NCI-H748 (cell line): Measurements from ENCODE around the gene C14orf119.

Experiments used
- DNase-seq: peaks from one replicate; lab custom pipeline; 2025; ENCODE audit not compliant: unreplicated experiment; lab: John Stamatoyannopoulos, UW

C14orf119 gene

DNA sequence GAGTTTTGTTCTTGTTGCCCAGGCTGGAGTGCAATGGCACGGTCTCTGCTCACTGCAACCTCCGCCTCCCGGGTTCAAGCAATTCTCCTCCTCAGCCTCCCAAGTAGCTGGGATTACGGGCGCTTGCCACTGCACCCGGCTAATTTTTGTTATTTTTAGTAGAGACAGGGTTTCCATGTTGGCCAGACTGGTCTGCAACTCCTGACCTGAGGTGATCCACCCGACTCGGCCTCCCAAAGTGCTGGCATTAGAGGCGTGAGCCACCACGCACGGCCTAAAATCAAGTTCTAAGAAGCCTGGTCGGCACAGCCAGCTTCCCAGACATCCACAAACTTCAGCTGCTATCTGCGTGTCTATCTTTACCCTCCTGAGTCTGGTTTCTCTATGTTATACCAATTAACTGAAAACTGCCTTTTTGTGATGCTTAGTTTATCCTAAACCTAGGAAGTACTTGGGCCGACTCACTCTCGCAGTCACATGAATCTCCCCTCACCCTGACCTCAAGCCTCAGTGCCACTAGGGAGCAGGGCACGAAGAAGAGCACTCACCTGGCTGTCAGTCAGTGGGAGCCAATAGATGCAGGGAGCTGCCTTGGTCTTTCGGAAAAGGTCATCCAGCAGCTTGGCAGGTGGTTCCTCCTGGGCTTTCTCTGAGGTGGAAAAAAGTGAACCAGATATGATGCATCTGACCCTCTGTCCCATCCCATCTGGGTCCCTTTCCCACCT is 34.6 kb upstream of the C14orf119 start:
- DNase-seq, result no peak

DNA sequence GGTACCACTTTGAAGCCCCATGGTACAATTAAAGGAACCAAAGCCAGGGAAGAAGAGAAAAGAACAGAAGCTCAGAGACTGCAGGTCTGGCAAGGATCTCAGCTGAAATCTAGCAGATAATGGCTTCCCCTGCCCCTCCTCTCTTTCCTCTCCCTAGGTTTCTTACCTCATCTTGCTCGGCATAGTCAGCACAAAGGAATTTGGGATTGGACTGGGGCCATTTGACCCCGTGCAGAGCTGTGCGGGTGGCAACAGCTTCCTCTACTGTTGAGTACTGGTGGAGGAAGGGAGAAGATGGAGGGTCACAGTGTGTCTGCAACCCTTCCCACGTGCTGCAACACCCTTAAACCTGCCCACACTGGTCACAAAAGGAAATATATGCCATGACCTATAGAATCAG is 33.3 kb upstream of the C14orf119 start:
- DNase-seq, result no peak

DNA sequence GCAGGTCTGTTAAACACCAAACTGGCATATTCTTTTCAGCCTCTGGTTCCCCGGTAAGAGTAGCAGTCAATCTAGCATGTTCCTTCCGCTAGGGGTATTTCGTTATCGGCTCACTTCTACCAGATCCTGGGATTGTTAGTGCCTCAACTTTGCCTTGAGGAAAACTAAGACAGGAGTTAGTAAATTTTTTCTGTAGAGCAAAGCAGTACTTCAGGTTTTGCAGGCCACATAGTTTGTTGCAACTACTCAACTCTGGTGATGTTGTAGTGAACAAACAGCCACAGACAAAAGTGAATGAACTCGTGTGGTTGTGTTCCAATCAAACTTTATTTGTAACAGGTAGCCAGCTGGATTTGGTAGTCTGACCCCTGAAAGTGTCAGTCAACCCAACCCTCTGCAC is 31.7 kb upstream of the C14orf119 start:
- no peak for DNase-seq

DNA sequence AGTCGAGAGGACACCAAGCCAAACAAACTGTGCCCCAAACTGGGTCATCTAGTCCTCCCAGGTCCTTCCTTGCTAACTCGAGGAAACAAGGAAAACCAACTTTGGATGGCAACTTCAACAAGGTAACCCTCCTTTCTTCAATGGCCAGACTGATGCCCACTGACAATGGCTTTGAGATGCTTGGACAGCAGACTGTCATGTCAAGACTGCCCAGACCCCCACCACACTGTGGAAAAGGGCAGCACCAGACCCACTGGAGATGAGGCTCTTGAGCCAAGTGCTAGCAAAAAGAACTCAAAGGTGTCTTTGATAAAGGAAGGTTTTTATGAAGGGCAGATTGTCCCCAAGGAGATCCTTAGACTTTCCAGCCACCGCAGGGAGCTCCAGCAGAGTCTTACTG is 28.9 kb upstream of the C14orf119 start:
- DNase-seq, result no peak

DNA sequence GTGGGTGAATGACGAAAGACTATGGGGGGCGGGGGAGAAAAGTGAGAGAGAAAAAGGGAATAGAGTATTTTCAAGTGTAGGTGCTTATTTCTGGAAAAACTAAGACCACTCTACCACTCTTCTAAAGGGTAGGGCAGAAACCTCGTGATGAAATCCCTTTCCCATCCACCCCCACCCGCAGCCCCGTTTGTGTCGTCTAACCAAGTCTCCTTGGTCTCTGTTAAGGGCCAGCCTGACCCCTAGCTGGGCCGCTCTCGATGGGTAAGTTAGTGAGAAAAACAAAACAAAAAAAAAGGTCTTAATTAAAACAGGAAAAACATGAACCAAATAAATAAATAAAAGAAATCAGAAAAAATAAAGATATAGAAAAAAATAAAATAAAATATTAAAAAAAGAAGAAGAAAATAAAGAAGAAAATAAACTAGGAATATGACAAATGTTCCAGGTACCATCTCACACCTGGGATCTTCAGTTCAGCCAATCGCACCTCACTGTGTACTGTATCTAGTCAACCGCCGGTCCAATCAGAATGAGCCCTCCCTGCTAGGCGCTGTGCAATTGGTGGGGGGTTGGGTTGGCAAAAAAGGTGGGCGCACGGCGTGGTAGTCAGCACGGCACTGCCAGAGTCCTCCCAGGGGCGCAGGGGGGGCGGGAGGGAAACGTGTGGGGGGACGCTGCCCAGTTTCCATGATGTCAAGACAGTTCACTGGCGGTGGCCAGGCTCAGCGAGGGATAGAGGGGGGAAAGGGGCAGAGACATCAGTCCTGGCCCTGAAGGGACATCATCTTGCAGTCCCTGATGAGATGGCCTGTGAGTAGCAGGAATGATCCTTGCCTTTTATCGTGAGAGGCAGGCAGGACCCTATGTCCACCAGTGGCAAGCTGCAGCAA is 28.2 kb upstream of the C14orf119 start:
- DNase-seq, result no peak

DNA sequence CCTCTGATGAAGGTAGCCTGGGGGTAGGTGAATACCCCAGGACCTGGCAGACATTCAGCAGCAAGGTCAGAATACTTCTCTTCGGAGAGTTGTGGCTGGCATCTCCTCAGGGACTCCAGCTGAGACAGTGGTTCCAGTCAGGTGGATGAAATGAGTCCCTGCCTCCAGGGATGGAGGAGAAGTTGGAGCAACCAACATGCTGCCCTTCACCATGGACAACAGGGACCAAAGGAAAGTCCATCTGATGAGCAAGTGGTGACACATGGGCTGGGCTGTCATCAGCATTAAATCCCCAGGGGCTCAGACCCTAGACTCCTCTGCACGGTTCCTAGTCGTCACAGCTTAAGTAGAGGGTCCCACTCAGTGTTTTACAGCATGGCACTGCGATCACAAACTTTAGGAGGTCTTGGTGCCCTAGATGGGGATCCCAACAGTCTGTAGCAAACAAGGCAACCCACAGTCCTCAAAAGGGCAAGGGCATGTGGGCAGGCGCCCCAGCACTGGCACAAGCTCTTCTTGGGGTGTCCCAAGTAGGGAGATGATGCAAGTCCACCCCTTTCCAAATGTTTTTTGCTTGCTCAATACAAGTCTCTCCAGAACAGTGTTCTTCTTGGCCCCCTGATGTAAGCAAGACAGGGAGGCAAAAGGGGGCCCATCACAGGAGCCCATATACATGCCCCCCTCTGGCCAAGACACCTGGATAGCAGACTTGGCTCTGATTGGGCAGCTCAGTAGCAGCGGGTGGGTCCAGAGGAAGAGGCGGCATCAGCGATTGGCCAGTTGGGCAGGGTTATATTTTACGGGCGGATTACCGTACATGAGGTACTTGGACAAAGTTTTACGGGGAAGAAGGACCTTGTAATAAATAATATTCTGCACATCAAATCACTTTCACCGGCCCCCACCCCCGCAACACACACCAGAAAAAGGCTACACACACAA is 27.2 kb upstream of the C14orf119 start:
- DNase-seq, result no peak

DNA sequence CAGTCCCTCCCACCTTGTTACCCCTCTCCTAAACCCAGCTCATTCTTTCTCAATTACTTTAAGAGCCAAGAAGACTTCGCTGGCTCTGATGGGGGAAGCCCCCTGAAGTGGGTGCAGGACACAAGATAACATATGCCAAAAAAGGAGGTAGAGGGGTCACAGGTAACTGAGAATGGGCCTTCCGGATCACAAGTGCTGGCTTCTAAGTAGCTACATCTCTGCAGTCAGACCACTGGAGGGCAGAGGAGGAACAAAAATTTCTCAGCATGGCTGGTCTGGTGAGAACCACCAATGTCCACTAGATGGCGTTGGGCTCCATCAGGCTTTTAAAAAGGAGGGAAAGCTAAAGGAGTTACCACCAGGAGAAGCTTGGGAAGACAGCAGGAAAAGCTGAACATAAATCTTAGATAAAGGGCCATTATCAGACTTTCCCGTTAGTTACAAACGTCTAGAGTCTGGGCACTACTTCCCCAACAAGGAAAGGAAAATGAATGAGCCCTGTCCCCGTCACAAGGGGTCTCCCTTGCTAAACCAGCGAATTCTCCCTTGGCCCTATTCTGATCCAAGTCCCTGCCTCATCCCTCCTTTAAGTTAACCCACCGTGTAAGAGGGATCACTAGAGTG is 26.4 kb upstream of the C14orf119 start:
- DNase-seq, result no peak

DNA sequence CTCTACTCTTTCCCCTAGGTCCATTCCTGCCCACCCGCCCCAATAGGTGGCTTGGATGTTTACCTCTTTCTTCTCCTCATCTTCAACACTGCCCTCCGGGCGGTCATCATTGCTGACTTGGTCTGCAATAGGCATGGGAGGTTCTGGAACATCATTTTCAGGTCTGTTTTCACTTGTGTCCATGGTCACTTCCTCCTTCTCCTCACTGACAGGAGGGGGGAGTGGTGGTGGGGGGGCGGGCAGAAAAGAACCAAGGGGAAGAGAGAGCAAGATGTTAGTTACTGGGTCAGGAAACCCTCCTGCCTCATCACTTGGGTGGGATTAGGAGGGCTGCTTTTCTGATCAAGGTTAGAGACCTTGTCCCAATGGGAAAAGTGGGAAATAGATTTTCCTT is 25.9 kb upstream of the C14orf119 start:
- DNase-seq, result no peak

DNA sequence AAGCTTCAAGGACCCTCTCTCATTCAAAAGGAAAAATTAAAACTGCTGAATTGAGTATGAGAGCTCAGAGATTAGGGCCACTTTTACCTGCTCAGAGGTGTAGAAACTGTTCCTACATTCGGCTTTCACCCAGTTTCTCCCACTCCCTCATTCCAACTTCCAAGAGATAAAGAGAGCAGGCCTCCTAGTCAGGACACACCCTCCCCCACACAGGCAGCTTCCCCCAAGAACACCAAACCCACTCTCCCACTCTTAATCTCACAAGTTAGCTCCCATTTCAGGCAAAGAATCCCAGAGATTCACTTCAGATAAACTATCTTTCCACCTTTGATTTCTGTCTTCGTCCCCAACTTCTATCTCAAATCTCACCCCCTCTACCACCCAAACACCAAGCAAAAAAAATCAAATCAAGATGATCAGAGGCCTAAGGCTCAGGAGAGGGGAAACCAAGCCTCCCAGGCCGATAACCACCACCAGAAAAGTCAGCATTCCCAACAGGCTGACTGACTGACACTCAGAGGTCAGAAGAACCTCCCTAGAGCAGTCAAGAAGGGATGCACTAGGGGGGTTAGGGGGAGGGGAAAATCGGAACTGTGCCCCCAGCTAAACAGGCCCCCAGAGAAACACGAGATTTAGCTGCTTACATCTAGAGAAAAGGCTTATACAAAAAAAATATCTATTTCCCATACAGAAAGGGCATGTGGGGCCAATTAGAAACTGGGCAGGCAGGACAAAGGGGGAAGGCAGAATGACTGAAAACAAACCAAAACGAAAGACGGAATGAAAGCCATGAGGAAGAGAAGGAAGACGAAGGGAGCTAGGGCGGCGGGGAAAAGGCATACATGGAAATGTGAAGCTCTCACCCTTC is 24.8 kb upstream of the C14orf119 start:
- no peak for DNase-seq

DNA sequence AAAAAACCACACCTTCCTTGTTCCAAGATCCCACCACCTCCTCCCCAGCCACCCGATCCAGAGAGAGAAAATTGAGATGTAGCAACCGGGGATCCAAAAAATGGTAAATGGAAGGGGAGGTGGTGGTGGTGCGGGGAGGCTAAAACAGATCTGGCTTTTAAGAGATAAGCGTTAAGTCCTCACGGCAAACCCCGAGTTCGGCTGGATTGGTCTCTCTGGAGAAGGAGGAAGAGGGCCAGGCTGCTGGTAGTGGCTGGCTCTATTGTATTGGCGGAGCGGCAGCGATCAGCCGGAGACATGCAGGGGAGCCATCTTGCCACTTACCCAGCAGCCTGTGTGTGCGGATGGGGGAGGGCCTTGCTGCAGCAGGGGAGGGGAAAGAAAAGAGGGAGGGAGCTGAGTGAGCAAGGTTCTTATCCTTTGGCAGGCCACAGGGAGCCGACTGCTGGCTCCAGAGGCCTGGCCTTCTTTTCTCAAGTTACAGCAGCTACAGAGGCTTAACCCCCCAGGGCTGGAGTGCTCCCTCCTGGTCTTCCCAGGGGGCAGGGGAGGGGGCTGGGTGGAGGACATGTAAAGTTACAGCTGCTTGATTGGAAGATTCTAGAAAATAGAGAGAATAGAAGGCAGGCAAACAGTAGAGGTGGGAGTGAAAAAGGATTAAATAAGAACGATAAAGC is 23.9 kb upstream of the C14orf119 start:
- no peak for DNase-seq

DNA sequence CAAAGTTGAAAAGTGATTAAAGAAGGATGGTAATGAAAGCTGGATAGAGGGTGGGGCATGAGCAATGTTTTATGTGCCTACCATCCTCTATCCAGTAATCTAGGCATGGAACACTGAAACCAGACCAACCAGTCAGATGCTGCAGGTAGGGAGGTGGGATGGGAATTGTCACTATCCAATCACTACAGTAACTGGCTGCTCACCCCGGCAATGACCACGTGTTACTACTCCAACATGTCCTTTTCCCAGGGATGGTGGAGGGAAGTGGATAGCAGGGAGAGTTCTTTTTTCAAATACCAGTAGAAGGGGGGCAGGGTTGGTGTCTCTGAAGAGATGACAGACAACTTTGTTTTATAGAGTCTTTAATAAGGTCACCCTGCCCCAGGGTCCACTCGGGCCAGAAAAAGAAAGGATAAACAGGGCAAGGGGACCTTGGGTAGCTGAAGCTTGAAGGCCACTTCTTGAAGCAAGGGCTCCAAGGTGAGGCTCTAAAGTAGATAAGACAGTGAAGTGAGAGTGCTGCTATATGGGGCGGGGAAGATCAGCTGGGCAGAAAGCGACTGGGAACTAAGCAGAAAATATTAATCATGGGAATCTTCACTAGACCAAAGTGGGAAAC is 23.3 kb upstream of the C14orf119 start:
- no peak for DNase-seq

DNA sequence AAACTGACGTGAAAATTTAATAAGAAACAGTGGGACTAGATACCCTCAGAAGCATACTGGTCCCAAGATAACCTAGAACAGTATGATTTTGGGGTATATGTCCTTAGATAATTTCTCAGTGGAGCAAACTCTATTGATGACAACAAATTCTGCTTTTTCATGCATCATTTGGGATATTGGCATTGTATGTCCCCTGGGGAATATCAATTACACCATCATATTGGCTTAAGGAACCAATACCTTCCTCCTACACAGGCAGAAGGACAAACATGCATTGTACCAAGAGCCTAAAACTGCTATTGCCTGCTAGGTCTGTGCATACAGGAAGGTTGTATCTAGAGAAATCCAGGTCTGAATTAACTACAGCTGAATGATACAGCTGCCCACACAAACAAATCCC is 20.4 kb upstream of the C14orf119 start:
- DNase-seq, result no peak

DNA sequence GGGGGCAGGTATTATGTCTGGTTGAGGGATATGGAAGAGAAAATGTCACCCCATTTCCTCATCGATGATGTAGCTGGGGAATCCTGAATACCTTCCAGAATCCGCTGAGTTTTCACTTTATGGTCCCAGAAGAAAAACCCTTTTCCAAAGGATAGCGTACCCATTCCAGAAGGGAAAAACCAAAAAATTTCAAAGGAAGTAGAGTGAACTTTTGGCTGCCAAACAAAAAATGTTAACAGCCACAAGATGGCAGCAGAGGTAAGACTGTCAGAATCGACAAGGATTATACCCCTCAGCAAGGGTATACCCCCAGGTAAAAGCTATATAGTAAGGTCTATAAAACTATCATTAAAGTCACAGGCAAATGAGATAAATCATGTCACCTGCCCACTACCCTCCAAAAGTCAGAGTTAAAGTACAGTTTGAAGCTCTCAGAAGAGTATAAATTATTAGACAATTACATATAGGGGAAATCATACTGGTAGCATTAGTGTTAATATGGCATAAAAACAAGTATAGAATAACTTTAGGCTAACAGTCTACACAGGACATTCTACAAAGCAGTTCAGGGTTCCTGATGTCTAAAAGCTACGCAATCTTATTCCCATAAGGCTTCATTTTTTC is 18.4 kb upstream of the C14orf119 start:
- DNase-seq, result no peak

DNA sequence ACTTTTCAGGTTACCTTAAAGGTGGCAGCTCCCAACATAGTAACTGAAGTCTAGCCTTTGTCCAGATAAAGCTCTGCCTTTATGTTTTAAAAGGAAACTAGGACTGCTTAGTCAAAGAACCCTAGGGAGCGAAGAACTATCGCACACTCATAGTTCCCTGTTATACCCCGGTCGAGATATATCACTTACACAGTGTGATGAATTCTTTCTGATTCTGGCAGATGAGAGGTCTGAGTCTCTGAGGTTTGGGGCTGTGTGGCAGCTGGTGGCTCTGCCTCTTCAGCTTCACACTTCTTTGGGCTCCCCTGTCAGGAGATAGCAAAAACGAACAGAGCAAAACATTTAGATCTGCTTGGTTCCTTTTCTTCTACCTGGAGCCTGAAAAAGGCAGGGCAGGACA is 17.3 kb upstream of the C14orf119 start:
- DNase-seq, result no peak

DNA sequence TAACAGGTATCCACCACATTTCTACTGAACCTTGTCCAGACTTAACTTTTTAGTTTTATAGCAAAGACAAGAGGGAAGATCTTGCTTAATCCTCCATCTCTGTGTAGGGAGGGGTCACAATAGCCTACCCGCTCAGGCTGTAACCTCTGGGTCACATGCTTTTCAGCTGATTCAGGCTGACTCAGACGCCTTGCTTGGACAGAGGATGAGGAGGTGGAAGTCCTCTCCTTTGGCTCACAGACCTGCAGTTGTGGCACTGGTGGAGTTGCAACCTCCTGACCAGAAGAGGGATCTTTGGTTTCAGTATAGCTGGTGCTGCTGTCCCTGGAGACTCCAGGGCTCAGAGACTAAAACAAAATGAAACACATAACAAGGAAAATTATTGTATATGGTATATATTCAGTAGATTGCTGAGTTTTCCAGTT is 16.6 kb upstream of the C14orf119 start:
- no peak for DNase-seq

DNA sequence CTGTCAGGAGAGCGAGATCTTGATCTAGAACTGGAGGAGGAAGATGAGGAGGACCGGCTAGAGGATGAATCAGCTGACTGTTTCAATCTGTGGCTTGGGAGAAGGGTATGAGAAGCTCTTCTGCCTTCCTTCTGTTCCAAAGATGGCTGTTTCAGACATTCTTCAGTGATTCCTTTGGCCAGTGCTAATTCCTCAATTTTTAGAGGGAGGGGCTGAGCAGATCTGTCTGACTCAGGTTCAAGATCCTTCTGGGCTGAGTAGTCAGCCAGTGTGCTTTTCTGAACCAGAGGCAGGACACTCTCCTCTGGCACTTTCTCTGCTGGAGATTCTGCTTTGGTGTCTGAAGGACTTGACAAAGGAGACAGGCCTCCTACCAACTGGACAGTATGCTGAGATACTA is 15.6 kb upstream of the C14orf119 start:
- no peak for DNase-seq

DNA sequence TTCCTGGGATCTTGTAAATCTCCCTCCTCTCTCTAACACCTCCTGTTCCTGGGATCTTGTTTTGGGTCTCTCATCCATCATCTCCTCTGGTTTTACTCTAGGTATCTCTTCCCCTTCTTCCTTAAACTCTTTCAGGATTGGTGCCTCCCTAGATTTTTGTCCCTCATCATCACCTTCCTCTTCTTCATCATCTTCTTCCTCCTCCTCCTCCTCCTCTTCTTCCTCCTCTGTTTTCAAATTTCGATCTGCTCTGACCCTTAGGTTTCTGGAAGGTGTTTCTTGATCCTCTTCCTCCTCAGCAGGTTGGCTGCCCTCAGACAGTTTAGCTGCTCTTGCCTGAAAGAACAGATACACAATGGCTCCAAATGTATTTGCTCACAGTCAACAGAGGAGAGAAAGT is 14.8 kb upstream of the C14orf119 start:
- no peak for DNase-seq

DNA sequence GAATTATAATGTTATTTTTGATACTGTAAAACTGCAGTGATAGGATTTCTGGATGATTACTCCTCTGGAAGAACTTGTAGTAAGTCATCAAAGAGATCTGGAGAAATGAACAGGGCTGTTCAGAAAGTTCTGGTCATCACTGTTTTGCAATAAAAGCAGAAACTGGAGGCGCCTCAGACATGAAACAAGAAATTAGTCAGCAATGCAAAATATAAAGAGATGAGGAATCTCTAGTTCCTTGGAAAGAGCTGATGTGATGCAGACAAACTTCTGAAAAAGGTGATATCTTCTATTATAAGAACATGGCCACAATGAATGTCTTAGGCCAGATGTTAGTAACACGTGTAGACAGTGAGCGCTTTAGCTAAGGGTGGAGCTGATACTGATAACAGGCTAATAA is 9.8 kb upstream of the C14orf119 start:
- no peak for DNase-seq

DNA sequence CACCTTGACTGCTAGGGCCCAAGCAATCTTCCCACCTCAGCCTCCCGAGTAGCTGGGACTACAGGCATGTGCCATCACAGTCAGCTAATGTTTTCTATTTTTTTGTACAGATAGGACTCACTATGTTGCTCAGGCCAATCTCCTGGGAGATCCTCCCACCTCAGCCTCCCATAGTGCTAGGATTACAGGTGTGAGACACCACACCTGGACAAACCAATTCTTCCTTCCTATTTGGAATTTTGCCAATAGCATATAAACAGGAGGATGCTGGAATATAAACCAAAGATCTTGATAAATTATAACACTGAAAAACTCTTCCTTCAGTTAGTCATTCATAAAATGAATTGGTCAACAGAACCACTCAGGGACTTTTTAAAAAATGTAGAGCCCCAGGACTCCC is 8.7 kb upstream of the C14orf119 start:
- DNase-seq, result no peak
